ENCODE results near the gene TNIK.

The TNIK gene

DNA sequence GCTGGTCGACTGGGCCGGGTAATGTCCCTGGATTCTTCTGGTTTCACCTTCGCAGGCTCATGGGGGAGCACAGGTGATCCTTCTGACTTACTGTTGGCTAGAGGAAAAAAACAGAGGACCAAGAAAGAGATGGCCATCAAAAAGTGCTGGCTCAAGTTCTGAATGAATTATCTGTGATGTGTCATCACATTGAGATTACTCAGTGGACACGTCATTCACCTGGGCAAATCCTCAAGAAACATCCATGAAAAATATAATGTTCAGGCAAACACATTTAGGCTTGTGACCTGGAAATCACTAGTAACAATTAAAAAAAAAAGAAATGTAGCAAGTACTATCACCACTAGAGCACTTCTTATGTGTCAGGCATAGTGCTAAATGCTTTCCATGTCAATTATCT, 352.1 kb downstream of the TNIK start:
- no peaks in the 10 kb centered on the region for H3K4me1 ChIP-seq (ENCODE audit: low read depth, poor library complexity, severe bottlenecking)
- H3K36me3 ChIP-seq (ENCODE audit: insufficient read depth) = no peaks in the 10 kb centered on the region
- no peaks in the 10 kb centered on the region for H4K20me1 ChIP-seq (ENCODE audit: insufficient read depth)
- H3K9ac ChIP-seq = no peak overlapping the region
- H2AFZ ChIP-seq (ENCODE audit: low read depth) = no peak overlapping the region
- no peaks in the 10 kb centered on the region for H3K79me2 ChIP-seq (ENCODE audit: insufficient read depth, low read depth)
- H3K4me3 ChIP-seq (IDR thresholded peaks at IDR 0.05; ENCODE audit: insufficient read depth, low read depth, low read length) = no peak overlapping the region
- TF ChIP-seq, protein P1, sequence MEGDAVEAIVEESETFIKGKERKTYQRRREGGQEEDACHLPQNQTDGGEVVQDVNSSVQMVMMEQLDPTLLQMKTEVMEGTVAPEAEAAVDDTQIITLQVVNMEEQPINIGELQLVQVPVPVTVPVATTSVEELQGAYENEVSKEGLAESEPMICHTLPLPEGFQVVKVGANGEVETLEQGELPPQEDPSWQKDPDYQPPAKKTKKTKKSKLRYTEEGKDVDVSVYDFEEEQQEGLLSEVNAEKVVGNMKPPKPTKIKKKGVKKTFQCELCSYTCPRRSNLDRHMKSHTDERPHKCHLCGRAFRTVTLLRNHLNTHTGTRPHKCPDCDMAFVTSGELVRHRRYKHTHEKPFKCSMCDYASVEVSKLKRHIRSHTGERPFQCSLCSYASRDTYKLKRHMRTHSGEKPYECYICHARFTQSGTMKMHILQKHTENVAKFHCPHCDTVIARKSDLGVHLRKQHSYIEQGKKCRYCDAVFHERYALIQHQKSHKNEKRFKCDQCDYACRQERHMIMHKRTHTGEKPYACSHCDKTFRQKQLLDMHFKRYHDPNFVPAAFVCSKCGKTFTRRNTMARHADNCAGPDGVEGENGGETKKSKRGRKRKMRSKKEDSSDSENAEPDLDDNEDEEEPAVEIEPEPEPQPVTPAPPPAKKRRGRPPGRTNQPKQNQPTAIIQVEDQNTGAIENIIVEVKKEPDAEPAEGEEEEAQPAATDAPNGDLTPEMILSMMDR (conservative IDR thresholded peaks at IDR 0.05; ENCODE audit: low read depth, low read length) = no peak
- H3K27me3 ChIP-seq (ENCODE audit: insufficient read depth, low read depth) = no peaks in the 10 kb centered on the region
- no peak overlapping the region for H3K4me2 ChIP-seq
- no peak overlapping the region for H3K27ac ChIP-seq

DNA sequence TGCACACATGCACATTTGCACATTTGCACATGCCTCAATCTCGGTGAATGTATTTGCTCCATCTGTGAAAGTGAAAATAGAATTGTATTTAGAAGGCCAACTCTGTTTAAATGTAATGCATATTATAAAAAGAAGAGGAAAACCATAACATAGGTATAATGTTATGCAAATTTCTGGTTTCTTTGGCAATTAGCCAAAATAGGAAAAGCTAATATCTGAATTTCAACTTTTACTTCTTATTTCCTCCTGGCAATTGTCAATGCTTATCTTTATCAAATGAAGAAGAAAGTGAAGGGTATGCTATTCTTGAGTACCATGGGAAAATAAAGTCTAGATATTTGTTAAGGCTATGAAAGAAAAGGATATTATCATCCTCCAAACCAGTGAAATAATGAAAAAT, 357.0 kb downstream of the TNIK start:
- Histone ChIP-seq H3K9ac (no peak overlapping the region), H3K27me3 (ENCODE audit: insufficient read depth, low read depth) (no peaks in the 10 kb centered on the region), H3K36me3 (ENCODE audit: insufficient read depth) (no peaks in the 10 kb centered on the region), H4K20me1 (ENCODE audit: insufficient read depth) (no peaks in the 10 kb centered on the region), H3K4me2 (no peak overlapping the region), H3K79me2 (ENCODE audit: insufficient read depth, low read depth) (no peaks in the 10 kb centered on the region), H3K27ac (no peak overlapping the region), H3K4me1 (ENCODE audit: low read depth, poor library complexity, severe bottlenecking) (no peaks in the 10 kb centered on the region), H2AFZ (ENCODE audit: low read depth) (no peak overlapping the region), H3K4me3 (IDR thresholded peaks at IDR 0.05; ENCODE audit: insufficient read depth, low read depth, low read length) (no peak overlapping the region)
- TF ChIP-seq, protein P1 (conservative IDR thresholded peaks at IDR 0.05; ENCODE audit: low read depth, low read length) = no peak

DNA sequence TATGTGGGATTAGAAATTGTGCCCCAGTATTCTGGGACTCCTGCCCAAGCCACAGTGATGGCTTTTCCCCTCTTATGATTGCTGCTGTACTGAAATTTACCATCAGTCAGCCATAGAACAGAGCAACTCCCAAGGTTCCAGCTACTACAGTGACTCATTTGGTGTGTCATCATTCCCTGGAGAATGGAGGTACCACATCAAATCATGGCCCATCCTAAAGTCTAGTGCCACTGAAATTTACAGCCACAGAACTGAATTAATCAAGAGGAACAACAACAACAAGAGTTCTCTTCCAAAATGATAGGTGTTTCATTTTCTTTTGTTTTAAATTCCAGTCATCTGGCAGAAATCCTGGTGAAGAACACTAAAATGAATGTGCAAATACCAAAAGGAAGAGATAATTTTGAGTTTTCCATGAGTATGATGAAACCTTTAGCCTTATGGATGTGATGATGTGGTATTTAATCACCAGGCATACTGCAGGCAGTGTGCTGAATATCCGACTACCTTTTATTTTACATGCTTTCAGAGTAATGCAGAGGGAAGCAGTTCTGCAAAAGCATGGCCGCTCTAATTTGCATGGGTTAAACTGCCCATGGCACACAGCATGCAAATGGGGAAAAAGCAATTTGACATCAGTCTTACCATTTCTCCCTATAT, 358.1 kb downstream of the TNIK start:
- Histone ChIP-seq H3K4me2 (no peak overlapping the region), H3K79me2 (ENCODE audit: insufficient read depth, low read depth) (no peaks in the 10 kb centered on the region), H4K20me1 (ENCODE audit: insufficient read depth) (no peaks in the 10 kb centered on the region), H3K9ac (no peak overlapping the region), H2AFZ (ENCODE audit: low read depth) (no peak overlapping the region), H3K4me3 (IDR thresholded peaks at IDR 0.05; ENCODE audit: insufficient read depth, low read depth, low read length) (no peak overlapping the region), H3K4me1 (ENCODE audit: low read depth, poor library complexity, severe bottlenecking) (no peaks in the 10 kb centered on the region), H3K27me3 (ENCODE audit: insufficient read depth, low read depth) (no peaks in the 10 kb centered on the region), H3K27ac (no peak overlapping the region), H3K36me3 (ENCODE audit: insufficient read depth) (no peaks in the 10 kb centered on the region)
- TF ChIP-seq, protein P1 (conservative IDR thresholded peaks at IDR 0.05; ENCODE audit: low read depth, low read length) = no peak

DNA sequence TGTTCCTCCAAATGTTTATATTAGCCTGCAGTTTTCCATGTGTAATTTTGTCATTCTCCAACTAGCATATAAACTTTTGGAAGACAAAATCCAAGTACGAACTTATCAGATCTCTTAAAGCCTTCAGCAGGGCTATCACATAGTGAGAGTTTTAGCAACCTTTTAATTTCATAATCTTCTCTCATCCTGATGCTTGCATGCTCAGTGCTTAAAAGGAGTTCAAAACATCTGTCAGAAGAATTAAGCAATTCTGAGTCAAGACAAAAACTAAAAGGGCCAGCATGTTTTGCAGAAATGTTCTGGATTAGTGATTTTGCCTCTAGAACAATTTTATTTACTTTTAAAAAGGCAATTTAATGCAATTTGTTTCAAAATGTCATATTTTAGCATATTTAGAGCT, 360.3 kb downstream of the TNIK start:
- H3K27ac ChIP-seq = no peak overlapping the region

More for the DNA sequence above, 360.3 kb downstream of the TNIK start:
- Histone ChIP-seq H3K27me3 (ENCODE audit: insufficient read depth, low read depth) (no peaks in the 10 kb centered on the region), H3K9ac (no peak overlapping the region), H3K4me1 (ENCODE audit: low read depth, poor library complexity, severe bottlenecking) (no peaks in the 10 kb centered on the region), H2AFZ (ENCODE audit: low read depth) (no peak overlapping the region), H3K79me2 (ENCODE audit: insufficient read depth, low read depth) (no peaks in the 10 kb centered on the region), H3K36me3 (ENCODE audit: insufficient read depth) (no peaks in the 10 kb centered on the region), H4K20me1 (ENCODE audit: insufficient read depth) (no peaks in the 10 kb centered on the region), H3K4me2 (no peak overlapping the region), H3K4me3 (IDR thresholded peaks at IDR 0.05; ENCODE audit: insufficient read depth, low read depth, low read length) (no peak overlapping the region)
- TF ChIP-seq, protein P1 (conservative IDR thresholded peaks at IDR 0.05; ENCODE audit: low read depth, low read length) = no peak
